ENCODE measurements around the gene ATP6V0D1. TPM values are rescaled to one million over a fixed set of nuclear protein-coding genes. Genes with fewer than 3 reads are reported as not detected.

The ATP6V0D1 gene
- polyA plus RNA-seq, 1 donor from 2014 or later: 188 TPM

- Histone ChIP-seq H2AFZ (ENCODE audit: low read depth, low read length) (no peak overlapping the region), H3K4me2 (ENCODE audit: low read length) (no peak overlapping the region), H3K79me2 (replicated peaks; ENCODE audit: insufficient read depth, low read length) (no peaks in the 10 kb centered on the region), H3K9me2 (ENCODE audit: insufficient read depth, low read length) (no peaks in the 10 kb centered on the region), H3K27me3 (ENCODE audit: insufficient read depth, low read depth, low read length) (no peaks in the 10 kb centered on the region), H3K36me3 (ENCODE audit: insufficient read depth, low read length) (no peaks in the 10 kb centered on the region), H3F3A (ENCODE audit: insufficient read depth, low read length, poor library complexity, severe bottlenecking) (no peaks in the 10 kb centered on the region), H3K27ac (ENCODE audit: low read length) (no peak overlapping the region), H3K9me3 (ENCODE audit: low read length) (no peaks in the 10 kb centered on the region), H3K9ac (ENCODE audit: low read length) (no peak overlapping the region), H4K20me1 (ENCODE audit: insufficient read depth) (no peaks in the 10 kb centered on the region), H3K4me3 (ENCODE audit: low read length) (no peak overlapping the region)
- TF ChIP-seq, protein P1, sequence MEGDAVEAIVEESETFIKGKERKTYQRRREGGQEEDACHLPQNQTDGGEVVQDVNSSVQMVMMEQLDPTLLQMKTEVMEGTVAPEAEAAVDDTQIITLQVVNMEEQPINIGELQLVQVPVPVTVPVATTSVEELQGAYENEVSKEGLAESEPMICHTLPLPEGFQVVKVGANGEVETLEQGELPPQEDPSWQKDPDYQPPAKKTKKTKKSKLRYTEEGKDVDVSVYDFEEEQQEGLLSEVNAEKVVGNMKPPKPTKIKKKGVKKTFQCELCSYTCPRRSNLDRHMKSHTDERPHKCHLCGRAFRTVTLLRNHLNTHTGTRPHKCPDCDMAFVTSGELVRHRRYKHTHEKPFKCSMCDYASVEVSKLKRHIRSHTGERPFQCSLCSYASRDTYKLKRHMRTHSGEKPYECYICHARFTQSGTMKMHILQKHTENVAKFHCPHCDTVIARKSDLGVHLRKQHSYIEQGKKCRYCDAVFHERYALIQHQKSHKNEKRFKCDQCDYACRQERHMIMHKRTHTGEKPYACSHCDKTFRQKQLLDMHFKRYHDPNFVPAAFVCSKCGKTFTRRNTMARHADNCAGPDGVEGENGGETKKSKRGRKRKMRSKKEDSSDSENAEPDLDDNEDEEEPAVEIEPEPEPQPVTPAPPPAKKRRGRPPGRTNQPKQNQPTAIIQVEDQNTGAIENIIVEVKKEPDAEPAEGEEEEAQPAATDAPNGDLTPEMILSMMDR (IDR thresholded peaks at IDR 0.05; ENCODE audit: poor library complexity, severe bottlenecking): no peak
- no peak for TF ChIP-seq RAD21 (conservative IDR thresholded peaks at IDR 0.05)
- TF ChIP-seq MXI1 (conservative IDR thresholded peaks at IDR 0.05; ENCODE audit: poor library complexity, severe bottlenecking): no peak
- no peak for TF ChIP-seq SMC3 (conservative IDR thresholded peaks at IDR 0.05; ENCODE audit: poor library complexity)
- no peak for TF ChIP-seq EZH2 (IDR thresholded peaks at IDR 0.05; ENCODE audit: borderline replicate concordance, insufficient read depth, low read length, poor library complexity, severe bottlenecking)
- TF ChIP-seq EP300 (conservative IDR thresholded peaks at IDR 0.05; ENCODE audit: poor library complexity, severe bottlenecking): no peak
- no peak for TF ChIP-seq TAF1 (IDR thresholded peaks at IDR 0.05; ENCODE audit: low read depth)
- TF ChIP-seq POLR2AphosphoS5 (IDR thresholded peaks at IDR 0.05): no peak
- TF ChIP-seq, protein P2, sequence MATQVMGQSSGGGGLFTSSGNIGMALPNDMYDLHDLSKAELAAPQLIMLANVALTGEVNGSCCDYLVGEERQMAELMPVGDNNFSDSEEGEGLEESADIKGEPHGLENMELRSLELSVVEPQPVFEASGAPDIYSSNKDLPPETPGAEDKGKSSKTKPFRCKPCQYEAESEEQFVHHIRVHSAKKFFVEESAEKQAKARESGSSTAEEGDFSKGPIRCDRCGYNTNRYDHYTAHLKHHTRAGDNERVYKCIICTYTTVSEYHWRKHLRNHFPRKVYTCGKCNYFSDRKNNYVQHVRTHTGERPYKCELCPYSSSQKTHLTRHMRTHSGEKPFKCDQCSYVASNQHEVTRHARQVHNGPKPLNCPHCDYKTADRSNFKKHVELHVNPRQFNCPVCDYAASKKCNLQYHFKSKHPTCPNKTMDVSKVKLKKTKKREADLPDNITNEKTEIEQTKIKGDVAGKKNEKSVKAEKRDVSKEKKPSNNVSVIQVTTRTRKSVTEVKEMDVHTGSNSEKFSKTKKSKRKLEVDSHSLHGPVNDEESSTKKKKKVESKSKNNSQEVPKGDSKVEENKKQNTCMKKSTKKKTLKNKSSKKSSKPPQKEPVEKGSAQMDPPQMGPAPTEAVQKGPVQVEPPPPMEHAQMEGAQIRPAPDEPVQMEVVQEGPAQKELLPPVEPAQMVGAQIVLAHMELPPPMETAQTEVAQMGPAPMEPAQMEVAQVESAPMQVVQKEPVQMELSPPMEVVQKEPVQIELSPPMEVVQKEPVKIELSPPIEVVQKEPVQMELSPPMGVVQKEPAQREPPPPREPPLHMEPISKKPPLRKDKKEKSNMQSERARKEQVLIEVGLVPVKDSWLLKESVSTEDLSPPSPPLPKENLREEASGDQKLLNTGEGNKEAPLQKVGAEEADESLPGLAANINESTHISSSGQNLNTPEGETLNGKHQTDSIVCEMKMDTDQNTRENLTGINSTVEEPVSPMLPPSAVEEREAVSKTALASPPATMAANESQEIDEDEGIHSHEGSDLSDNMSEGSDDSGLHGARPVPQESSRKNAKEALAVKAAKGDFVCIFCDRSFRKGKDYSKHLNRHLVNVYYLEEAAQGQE (IDR thresholded peaks at IDR 0.05; ENCODE audit: borderline replicate concordance): no peak
Measured at GRCh38 chr16:67399749-67400704, 80.9 kb downstream of the ATP6V0D1 start.

- H3K9ac ChIP-seq (ENCODE audit: low read length): no peak overlapping the region
Measured at GRCh38 chr16:67399218-67399733, 81.7 kb downstream of the ATP6V0D1 start.

More at GRCh38 chr16:67399218-67399733, 81.7 kb downstream of the ATP6V0D1 start:
- H4K20me1 ChIP-seq (ENCODE audit: insufficient read depth): no peaks in the 10 kb centered on the region
- H3K27me3 ChIP-seq (ENCODE audit: insufficient read depth, low read depth, low read length): no peaks in the 10 kb centered on the region
- no peak overlapping the region for H3K4me3 ChIP-seq (ENCODE audit: low read length)
- H2AFZ ChIP-seq (ENCODE audit: low read depth, low read length): no peak overlapping the region
- no peaks in the 10 kb centered on the region for H3K9me2 ChIP-seq (ENCODE audit: insufficient read depth, low read length)
- H3F3A ChIP-seq (ENCODE audit: insufficient read depth, low read length, poor library complexity, severe bottlenecking): no peaks in the 10 kb centered on the region
- no peaks in the 10 kb centered on the region for H3K79me2 ChIP-seq (replicated peaks; ENCODE audit: insufficient read depth, low read length)
- TF ChIP-seq EP300 (conservative IDR thresholded peaks at IDR 0.05; ENCODE audit: poor library complexity, severe bottlenecking): no peak
- no peak for TF ChIP-seq TAF1 (IDR thresholded peaks at IDR 0.05; ENCODE audit: low read depth)
- no peak for TF ChIP-seq MXI1 (conservative IDR thresholded peaks at IDR 0.05; ENCODE audit: poor library complexity, severe bottlenecking)
- TF ChIP-seq, protein P1 (IDR thresholded peaks at IDR 0.05; ENCODE audit: poor library complexity, severe bottlenecking): peak; percentile 54
- TF ChIP-seq SMC3 (conservative IDR thresholded peaks at IDR 0.05; ENCODE audit: poor library complexity): peak; percentile 32
- TF ChIP-seq, protein P2 (IDR thresholded peaks at IDR 0.05; ENCODE audit: borderline replicate concordance): no peak
- no peak for TF ChIP-seq EZH2 (IDR thresholded peaks at IDR 0.05; ENCODE audit: borderline replicate concordance, insufficient read depth, low read length, poor library complexity, severe bottlenecking)
- peak; percentile 43 for TF ChIP-seq RAD21 (conservative IDR thresholded peaks at IDR 0.05)
- no peak overlapping the region for H3K4me2 ChIP-seq (ENCODE audit: low read length)
- H3K9me3 ChIP-seq (ENCODE audit: low read length): no peaks in the 10 kb centered on the region
- no peak overlapping the region for H3K27ac ChIP-seq (ENCODE audit: low read length)
- no peaks in the 10 kb centered on the region for H3K36me3 ChIP-seq (ENCODE audit: insufficient read depth, low read length)
